ENCODE data around the gene ATP1B4.

- no peak for TF ChIP-seq POLR2A (IDR thresholded peaks at IDR 0.05)
- TF ChIP-seq CTCF (IDR thresholded peaks at IDR 0.05), result no peak
Observed at GRCh38 chrX:120367402-120368109, 5.7 kb downstream of the ATP1B4 start.

Data from Peyer's patch (tissue), 4 donors.